Measurements from ENCODE around the gene C8A. TPM values are rescaled to one million over a fixed set of nuclear protein-coding genes. Genes with fewer than 3 reads are reported as not detected.

The C8A gene
- polyA plus RNA-seq, 3 donors = not detected

DNA sequence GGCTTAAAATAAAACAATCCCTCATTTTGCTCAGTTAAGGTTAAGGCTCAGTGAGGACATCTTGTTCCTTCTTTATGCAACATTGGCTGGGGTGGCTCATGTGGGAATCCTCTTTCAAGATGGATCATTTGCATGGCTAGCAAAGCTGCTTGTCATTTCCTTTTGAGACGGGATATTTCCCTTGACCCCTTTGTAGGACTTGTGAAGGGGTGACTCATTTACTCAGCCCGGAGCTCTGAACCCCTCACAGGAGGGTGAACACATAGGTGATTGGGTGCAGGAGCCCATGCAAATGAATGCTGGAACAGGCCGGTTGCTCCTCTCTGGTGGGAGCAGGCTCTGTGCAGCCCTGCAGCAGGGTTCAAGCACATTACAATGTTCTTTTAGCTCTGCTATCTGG lies 15.8 kb upstream of the C8A start:
- no peaks in the 10 kb centered on the region for H3K27me3 ChIP-seq (ENCODE audit: control insufficient read depth in 2 of 2, insufficient read depth in 2 of 2, low read length in 2 of 2)
- H3K4me2 ChIP-seq (replicated peaks; ENCODE audit: extremely low read depth, low read length, poor library complexity, severe bottlenecking) = no peak overlapping the region
- H3K36me3 ChIP-seq (replicated peaks in 1 of 2; ENCODE audit: control insufficient read depth in 1 of 2, insufficient read depth in 2 of 2, low read length in 2 of 2) = no peaks in the 10 kb centered on the region
- Mint-ChIP-seq H3K4me1 (no peaks in the 10 kb centered on the region), H3K4me3 (no peak overlapping the region), H3K9me3 (peaks cover 0 to 15% (median 4%) of the 10 kb centered on the region in 7 donors), H3K36me3 (no peaks in the 10 kb centered on the region), H3K27ac (peak overlapping the region in 1 of 7 donors; percentile 31), H3K27me3 (ENCODE audit: low read depth in 3 of 3) (peaks cover 0 to 4% (median 3%) of the 10 kb centered on the region in 3 donors)
- H3K27ac ChIP-seq (ENCODE audit: low read depth in 1 of 2, low read length in 2 of 2) = no peak overlapping the region
- H3K4me1 ChIP-seq (ENCODE audit: control insufficient read depth in 1 of 2, insufficient read depth in 2 of 2, low read length in 2 of 2) = no peaks in the 10 kb centered on the region
- no peak overlapping the region for H3K4me3 ChIP-seq (replicated peaks in 1 of 3; ENCODE audit: low read depth in 2 of 3, low read length in 3 of 3)
- H3K9me3 ChIP-seq (replicated peaks in 1 of 2; ENCODE audit: control insufficient read depth in 1 of 2, insufficient read depth in 1 of 2, low read length in 2 of 2) = no peaks in the 10 kb centered on the region
- no peak overlapping the region for H2AFZ ChIP-seq (ENCODE audit: insufficient read depth, low read depth, low read length, poor library complexity, severe bottlenecking)
- no peaks in the 10 kb centered on the region for H3K79me2 ChIP-seq (ENCODE audit: insufficient read depth, low read length)
- H4K20me1 ChIP-seq (ENCODE audit: insufficient read depth, low read length) = no peaks in the 10 kb centered on the region
- no peak for DNase-seq
- no peak overlapping the region for H3K9ac ChIP-seq (ENCODE audit: insufficient read depth, low read length, poor library complexity, severe bottlenecking)
- 80% methylated on average over 1 of the region's 3 CpGs for WGBS (ENCODE audit: insufficient coverage)
- intact Hi-C loops (cut with micrococcal nuclease) = no loop called here
- no peak for TF ChIP-seq CTCF (IDR thresholded peaks at IDR 0.05)

GRCh38 chr1:56843544-56843943 lies 11.1 kb upstream of the C8A start:
- no peak overlapping the region for H3K4me3 ChIP-seq (replicated peaks in 1 of 3; ENCODE audit: low read depth in 2 of 3, low read length in 3 of 3)
- Mint-ChIP-seq H3K27me3 (ENCODE audit: low read depth in 3 of 3) (peaks cover 2 to 5% (median 3%) of the 10 kb centered on the region in 3 donors), H3K36me3 (no peaks in the 10 kb centered on the region), H3K4me3 (no peak overlapping the region), H3K4me1 (no peaks in the 10 kb centered on the region), H3K27ac (no peak overlapping the region), H3K9me3 (peaks cover 1 to 15% (median 6%) of the 10 kb centered on the region in 7 donors)
- TF ChIP-seq CTCF (IDR thresholded peaks at IDR 0.05) = no peak
- no peak overlapping the region for H3K27ac ChIP-seq (ENCODE audit: low read depth in 1 of 2, low read length in 2 of 2)
- H3K4me2 ChIP-seq (replicated peaks; ENCODE audit: extremely low read depth, low read length, poor library complexity, severe bottlenecking) = no peak overlapping the region
- no peaks in the 10 kb centered on the region for H3K79me2 ChIP-seq (ENCODE audit: insufficient read depth, low read length)
- H4K20me1 ChIP-seq (ENCODE audit: insufficient read depth, low read length) = no peaks in the 10 kb centered on the region
- no peaks in the 10 kb centered on the region for H3K4me1 ChIP-seq (ENCODE audit: control insufficient read depth in 1 of 2, insufficient read depth in 2 of 2, low read length in 2 of 2)
- no peaks in the 10 kb centered on the region for H3K9me3 ChIP-seq (replicated peaks in 1 of 2; ENCODE audit: control insufficient read depth in 1 of 2, insufficient read depth in 1 of 2, low read length in 2 of 2)
- no peak overlapping the region for H3K9ac ChIP-seq (ENCODE audit: insufficient read depth, low read length, poor library complexity, severe bottlenecking)
- H2AFZ ChIP-seq (ENCODE audit: insufficient read depth, low read depth, low read length, poor library complexity, severe bottlenecking) = no peak overlapping the region
- WGBS (ENCODE audit: insufficient coverage) = 100% methylated on average over 1 of the region's 3 CpGs
- no peaks in the 10 kb centered on the region for H3K36me3 ChIP-seq (replicated peaks in 1 of 2; ENCODE audit: control insufficient read depth in 1 of 2, insufficient read depth in 2 of 2, low read length in 2 of 2)
- DNase-seq = no peak
- intact Hi-C loops (cut with micrococcal nuclease) = no loop called here
- no peaks in the 10 kb centered on the region for H3K27me3 ChIP-seq (ENCODE audit: control insufficient read depth in 2 of 2, insufficient read depth in 2 of 2, low read length in 2 of 2)
